DOHH2 (cell line): Measurements from ENCODE around the gene CHRDL2.

Experiments
- EZH2phosphoT487 ChIP-seq: fragments of 200-600 bp; sonication (generic); IDR thresholded peaks from 2 replicates; pipeline ENCODE4 v1.6.1; 2017; ENCODE audit warnings: borderline replicate concordance, mild to moderate bottlenecking, antibody characterized with exemption, low read length, moderate library complexity, mixed read lengths
- TF ChIP-seq, protein P1 (sequence below): fragments of 200-600 bp; sonication (generic); IDR thresholded peaks from one replicate; pipeline ENCODE4 v1.5.1; 2014; ENCODE audit warnings: antibody characterized with exemption, mild to moderate bottlenecking, low read depth, low read length; ENCODE audit not compliant: poor library complexity, severe bottlenecking

DNA sequence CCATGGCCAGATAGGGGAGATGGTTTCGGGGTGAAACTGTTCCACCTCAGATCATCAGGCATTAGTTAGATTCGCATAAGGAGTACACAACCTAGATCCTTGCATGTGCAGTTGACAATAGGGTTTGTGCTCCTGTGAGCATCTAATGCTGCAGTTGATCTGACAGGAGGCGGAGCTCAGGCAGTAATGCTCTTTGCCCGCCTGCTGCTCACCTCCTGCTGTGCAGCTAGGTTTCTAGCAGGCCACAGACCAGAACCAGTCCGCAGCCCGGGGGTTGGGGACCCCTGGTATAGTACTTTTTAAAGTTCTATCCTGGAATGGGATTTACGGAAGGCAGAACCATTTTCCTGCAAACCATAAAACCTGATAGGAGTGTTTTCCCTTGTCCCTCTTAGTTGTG lies 84.3 kb downstream of the CHRDL2 start:
- TF ChIP-seq, protein P1, sequence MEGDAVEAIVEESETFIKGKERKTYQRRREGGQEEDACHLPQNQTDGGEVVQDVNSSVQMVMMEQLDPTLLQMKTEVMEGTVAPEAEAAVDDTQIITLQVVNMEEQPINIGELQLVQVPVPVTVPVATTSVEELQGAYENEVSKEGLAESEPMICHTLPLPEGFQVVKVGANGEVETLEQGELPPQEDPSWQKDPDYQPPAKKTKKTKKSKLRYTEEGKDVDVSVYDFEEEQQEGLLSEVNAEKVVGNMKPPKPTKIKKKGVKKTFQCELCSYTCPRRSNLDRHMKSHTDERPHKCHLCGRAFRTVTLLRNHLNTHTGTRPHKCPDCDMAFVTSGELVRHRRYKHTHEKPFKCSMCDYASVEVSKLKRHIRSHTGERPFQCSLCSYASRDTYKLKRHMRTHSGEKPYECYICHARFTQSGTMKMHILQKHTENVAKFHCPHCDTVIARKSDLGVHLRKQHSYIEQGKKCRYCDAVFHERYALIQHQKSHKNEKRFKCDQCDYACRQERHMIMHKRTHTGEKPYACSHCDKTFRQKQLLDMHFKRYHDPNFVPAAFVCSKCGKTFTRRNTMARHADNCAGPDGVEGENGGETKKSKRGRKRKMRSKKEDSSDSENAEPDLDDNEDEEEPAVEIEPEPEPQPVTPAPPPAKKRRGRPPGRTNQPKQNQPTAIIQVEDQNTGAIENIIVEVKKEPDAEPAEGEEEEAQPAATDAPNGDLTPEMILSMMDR: no peak
- no peak for TF ChIP-seq EZH2phosphoT487
